ENCODE data around the gene SMCP.

Gene SMCP

DNA sequence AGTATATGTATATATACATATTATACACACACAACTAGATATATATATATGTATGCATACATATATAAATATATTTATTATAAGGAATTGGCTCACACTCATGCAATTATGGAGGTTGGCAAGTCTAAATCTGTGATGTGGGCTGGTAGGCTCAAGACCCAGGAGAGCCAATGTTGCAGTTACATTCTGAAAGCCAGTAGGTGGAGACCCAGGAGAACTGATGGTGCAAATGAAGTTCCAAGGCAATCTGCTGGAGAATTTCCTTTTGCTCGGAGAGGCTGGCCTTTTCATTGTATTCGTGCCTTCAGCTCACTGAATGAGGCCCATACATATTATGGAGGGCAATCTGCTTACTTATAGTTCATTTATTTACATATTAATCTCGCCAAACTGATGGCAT, 39.7 kb downstream of the SMCP start:
- TF ChIP-seq, protein P1, sequence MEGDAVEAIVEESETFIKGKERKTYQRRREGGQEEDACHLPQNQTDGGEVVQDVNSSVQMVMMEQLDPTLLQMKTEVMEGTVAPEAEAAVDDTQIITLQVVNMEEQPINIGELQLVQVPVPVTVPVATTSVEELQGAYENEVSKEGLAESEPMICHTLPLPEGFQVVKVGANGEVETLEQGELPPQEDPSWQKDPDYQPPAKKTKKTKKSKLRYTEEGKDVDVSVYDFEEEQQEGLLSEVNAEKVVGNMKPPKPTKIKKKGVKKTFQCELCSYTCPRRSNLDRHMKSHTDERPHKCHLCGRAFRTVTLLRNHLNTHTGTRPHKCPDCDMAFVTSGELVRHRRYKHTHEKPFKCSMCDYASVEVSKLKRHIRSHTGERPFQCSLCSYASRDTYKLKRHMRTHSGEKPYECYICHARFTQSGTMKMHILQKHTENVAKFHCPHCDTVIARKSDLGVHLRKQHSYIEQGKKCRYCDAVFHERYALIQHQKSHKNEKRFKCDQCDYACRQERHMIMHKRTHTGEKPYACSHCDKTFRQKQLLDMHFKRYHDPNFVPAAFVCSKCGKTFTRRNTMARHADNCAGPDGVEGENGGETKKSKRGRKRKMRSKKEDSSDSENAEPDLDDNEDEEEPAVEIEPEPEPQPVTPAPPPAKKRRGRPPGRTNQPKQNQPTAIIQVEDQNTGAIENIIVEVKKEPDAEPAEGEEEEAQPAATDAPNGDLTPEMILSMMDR (IDR thresholded peaks at IDR 0.05; ENCODE audit: low read depth, low read length): no peak
- no peak overlapping the region for H3K4me3 ChIP-seq (ENCODE audit: low read depth, low read length)

DNA sequence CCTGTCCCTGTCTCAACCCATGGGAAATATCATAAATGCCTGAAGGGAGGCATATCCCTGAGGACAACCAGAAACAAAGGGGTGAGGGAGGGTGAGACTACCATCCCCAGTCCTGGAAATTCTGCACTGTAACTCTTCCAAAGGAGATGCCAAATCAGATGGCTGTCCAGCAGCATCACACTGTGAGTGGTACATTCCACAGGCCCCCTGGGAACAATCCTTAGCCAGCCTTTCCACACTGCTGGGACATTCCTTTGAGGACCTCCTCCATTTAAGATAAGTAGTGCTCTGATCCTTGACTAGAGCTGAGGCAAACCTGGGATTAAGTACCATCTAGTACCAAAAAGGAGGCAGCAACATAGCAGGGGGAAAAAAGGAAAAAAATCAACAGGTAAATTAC, 40.9 kb downstream of the SMCP start:
- TF ChIP-seq, protein P1 (IDR thresholded peaks at IDR 0.05; ENCODE audit: low read depth, low read length): no peak
- H3K4me3 ChIP-seq (ENCODE audit: low read depth, low read length): no peak overlapping the region

DNA sequence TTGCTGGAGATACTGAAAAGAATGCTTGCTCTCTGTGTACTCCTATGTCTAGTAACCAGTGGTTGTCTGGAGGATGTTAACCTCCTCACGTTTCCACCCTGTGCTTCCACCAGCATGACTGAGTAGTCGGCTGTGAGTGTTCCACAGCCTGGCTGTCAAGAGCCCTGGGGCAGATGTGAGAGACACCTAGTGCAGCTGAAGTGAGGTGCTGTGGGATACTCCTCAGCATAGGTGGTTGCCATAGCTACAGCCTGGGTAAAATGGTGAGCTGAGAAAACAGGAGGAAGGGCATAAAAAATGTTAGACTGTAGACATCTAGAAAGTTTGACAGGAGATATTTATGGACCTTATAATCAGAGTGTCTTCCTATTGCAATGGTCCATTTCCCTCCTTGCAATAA, 46.1 kb downstream of the SMCP start:
- H3K4me3 ChIP-seq (ENCODE audit: low read depth, low read length): no peak overlapping the region
- TF ChIP-seq, protein P1 (IDR thresholded peaks at IDR 0.05; ENCODE audit: low read depth, low read length): no peak

GRCh38 chr1:152926091-152926490, 48.0 kb downstream of the SMCP start:
- TF ChIP-seq, protein P1 (IDR thresholded peaks at IDR 0.05; ENCODE audit: low read depth, low read length): no peak
- H3K4me3 ChIP-seq (ENCODE audit: low read depth, low read length): no peak overlapping the region

- TF ChIP-seq, protein P1 (IDR thresholded peaks at IDR 0.05; ENCODE audit: low read depth, low read length): no peak
- H3K4me3 ChIP-seq (ENCODE audit: low read depth, low read length): no peak overlapping the region
Observed at GRCh38 chr1:152928671-152929070, 50.5 kb downstream of the SMCP start.

DNA sequence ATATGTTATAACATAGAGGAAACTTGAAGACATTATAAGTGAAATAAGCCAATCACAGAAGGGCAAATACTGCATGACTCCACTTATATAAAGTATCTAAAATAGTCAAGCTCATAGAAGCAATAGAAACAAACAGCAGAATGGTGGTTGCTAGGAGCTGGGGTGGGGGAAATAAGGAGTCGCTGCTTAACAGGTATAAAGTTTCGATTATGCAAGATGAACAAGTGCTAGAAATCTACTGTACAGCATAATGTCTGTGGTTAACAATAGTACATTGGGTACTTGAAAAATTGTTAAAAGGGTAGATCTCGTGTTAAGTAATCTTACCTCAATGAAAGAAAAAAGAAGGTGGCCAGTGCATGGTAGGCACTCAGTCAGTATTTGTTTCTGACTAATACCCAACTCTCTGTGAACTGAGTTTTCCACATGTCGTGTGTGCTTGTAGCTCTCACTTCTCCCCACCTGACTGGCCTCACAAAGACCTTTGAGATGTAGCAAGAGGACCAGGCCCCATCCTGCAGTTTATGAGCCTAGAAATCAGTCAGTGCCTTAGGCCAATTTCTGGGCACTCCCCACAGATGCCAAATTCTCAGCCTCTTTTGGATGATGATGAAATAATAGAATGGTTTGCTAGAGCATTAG, 54.2 kb downstream of the SMCP start:
- no peak overlapping the region for H3K4me3 ChIP-seq (ENCODE audit: low read depth, low read length)
- TF ChIP-seq, protein P1 (IDR thresholded peaks at IDR 0.05; ENCODE audit: low read depth, low read length): no peak

- TF ChIP-seq, protein P1 (IDR thresholded peaks at IDR 0.05; ENCODE audit: low read depth, low read length): no peak
- no peak overlapping the region for H3K4me3 ChIP-seq (ENCODE audit: low read depth, low read length)
Observed at GRCh38 chr1:152933196-152933595, 55.1 kb downstream of the SMCP start.
